ENCODE measurements around the gene IPMK. TPM values are rescaled to one million over a fixed set of nuclear protein-coding genes. Genes with fewer than 3 reads are reported as not detected.

The IPMK gene
- total and polyA plus RNA-seq, 12 donors: 0.93 to 5.0 (median 2.6) TPM

- peaks cover 0 to 42% (median 33%) of the 10 kb centered on the region in 9 donors for H3K4me1 ChIP-seq
- H3K36me3 ChIP-seq: no peaks in the 10 kb centered on the region
- H3K9me3 ChIP-seq: no peaks in the 10 kb centered on the region
- DNase-seq (no peak), ATAC-seq (peak in 4 of 8 donors; percentile 0 to 3 (median 2))
- H3K4me3 ChIP-seq: peak overlapping the region; percentile 72 to 87 (median 82)
- 0% methylated on average over 13 of the region's 13 CpGs for WGBS, 2 donors
- no peaks in the 10 kb centered on the region for H3K27me3 ChIP-seq
- TF ChIP-seq CTCF (IDR thresholded peaks at IDR 0.05): no peak
- intact Hi-C loops (cut with DNase I): no loop called here
- H3K27ac ChIP-seq: peak overlapping the region; percentile 65 to 97 (median 94)
Observed at GRCh38 chr10:58268454-58268945, 806 bp upstream of the IPMK start.

GRCh38 chr10:58266826-58267712 lies 625 bp downstream of the IPMK start:
- Histone ChIP-seq H3K4me1 (peaks cover 0 to 52% (median 33%) of the 10 kb centered on the region in 9 donors), H3K9me3 (no peaks in the 10 kb centered on the region), H3K27ac (peak overlapping the region; percentile 82 to 97 (median 94)), H3K4me3 (peak overlapping the region; percentile 72 to 87 (median 82)), H3K36me3 (no peaks in the 10 kb centered on the region), H3K27me3 (no peaks in the 10 kb centered on the region)
- 1% methylated on average over 50 to 53 of the region's 53 CpGs for WGBS, 2 donors
- ATAC-seq (peak in 7 of 8 donors; percentile 1 to 8 (median 2)), DNase-seq (peak; percentile 42 to 60)
- peak in 1 of 9 donors; percentile 17 for TF ChIP-seq CTCF (IDR thresholded peaks at IDR 0.05)
- intact Hi-C loops (cut with DNase I): loop anchor here in 2 of 10 donors (2.0 kb wide), 1 partner anchor 68 kb away; the partner anchor contains the start of gene UBE2D1 (in 2 of the 2)

GRCh38 chr10:58266003-58266825 lies 1.5 kb downstream of the IPMK start:
- intact Hi-C loops (cut with DNase I): loop anchor here in 2 of 10 donors (2.0 kb wide), 1 partner anchor 69 kb away; the partner anchor contains the start of gene UBE2D1 (in 2 of the 2)
- Histone ChIP-seq H3K9me3 (no peaks in the 10 kb centered on the region), H3K4me3 (peak overlapping the region; percentile 72 to 87 (median 82)), H3K27ac (peak overlapping the region in 9 of 10 donors; percentile 90 to 97 (median 94)), H3K4me1 (peaks cover 0 to 53% (median 33%) of the 10 kb centered on the region in 9 donors), H3K27me3 (no peaks in the 10 kb centered on the region), H3K36me3 (no peaks in the 10 kb centered on the region)
- DNase-seq: no peak
- WGBS, 2 donors: 4 to 8% methylated on average over 14 of the region's 14 CpGs
- no peak for TF ChIP-seq CTCF (IDR thresholded peaks at IDR 0.05)
- ATAC-seq: no peak

GRCh38 chr10:58265249-58265648 lies 2.4 kb downstream of the IPMK start:
- Histone ChIP-seq H3K36me3 (no peaks in the 10 kb centered on the region), H3K4me1 (peaks cover 0 to 48% (median 28%) of the 10 kb centered on the region in 9 donors), H3K9me3 (no peaks in the 10 kb centered on the region), H3K4me3 (peak overlapping the region in 5 of 10 donors; percentile 72 to 87 (median 83)), H3K27ac (peak overlapping the region in 4 of 10 donors; percentile 94 to 97 (median 94)), H3K27me3 (no peaks in the 10 kb centered on the region)
- TF ChIP-seq CTCF (IDR thresholded peaks at IDR 0.05): no peak
- intact Hi-C loops (cut with DNase I): no loop called here
- 38 to 47% methylated on average over 1 of the region's 1 CpG for WGBS, 2 donors
- ATAC-seq: no peak
- DNase-seq: no peak
